Smooth muscle cell (in vitro differentiated cells): Measurements from ENCODE around the gene LRP1. TPM values are rescaled to one million over a fixed set of nuclear protein-coding genes. Genes with fewer than 3 reads are reported as not detected.

Experiments
- DNase-seq: peaks from one replicate; lab custom pipeline; 2025; ENCODE audit not compliant: unreplicated experiment; lab: John Stamatoyannopoulos, UW
- H2AFZ ChIP-seq: fragments of 200-600 bp; sonication (generic); 2 replicates; pipeline ENCODE4 v1.6.0; 2016; ENCODE audit warnings: antibody characterized with exemption, low read depth, mild to moderate bottlenecking
- H3F3A ChIP-seq: fragments of 200-600 bp; sonication (generic); 2 replicates; pipeline ENCODE4 v1.6.0; 2017; ENCODE audit warnings: antibody characterized with exemption, low read depth
- H3K27ac ChIP-seq: fragments of 200-600 bp; sonication (generic); 2 replicates; pipeline ENCODE4 v1.5.1; 2016; ENCODE audit warnings: low read depth, mild to moderate bottlenecking
- H3K27me3 ChIP-seq: fragments of 200-600 bp; sonication (generic); 2 replicates; pipeline ENCODE4 v1.6.1; 2016; ENCODE audit warnings: low read depth, mild to moderate bottlenecking
- H3K36me3 ChIP-seq: fragments of 200-600 bp; sonication (generic); 2 replicates; pipeline ENCODE4 v1.5.1; 2016; ENCODE audit warnings: low read depth
- H3K4me1 ChIP-seq: fragments of 200-600 bp; sonication (generic); 2 replicates; pipeline ENCODE4 v1.5.1; 2016; ENCODE audit warnings: low read depth
- H3K4me2 ChIP-seq: fragments of 200-600 bp; sonication (generic); 2 replicates; pipeline ENCODE4 v1.6.0; 2016; ENCODE audit warnings: mild to moderate bottlenecking
- H3K4me3 ChIP-seq: fragments of 200-600 bp; sonication (generic); 2 replicates; pipeline ENCODE4 v1.5.1; 2016; ENCODE audit warnings: mild to moderate bottlenecking
- H3K79me2 ChIP-seq: fragments of 200-600 bp; sonication (generic); 2 replicates; pipeline ENCODE4 v1.6.0; 2016; ENCODE audit warnings: low read depth, mild to moderate bottlenecking
- H3K9ac ChIP-seq: fragments of 200-600 bp; sonication (generic); 2 replicates; pipeline ENCODE4 v1.6.0; 2016; ENCODE audit warnings: low read depth
- H3K9me3 ChIP-seq: fragments of 200-600 bp; sonication (generic); replicated peaks from 2 replicates; pipeline ENCODE4 v1.5.1; 2016; ENCODE audit warnings: low read depth
- H4K20me1 ChIP-seq: fragments of 200-600 bp; sonication (generic); 2 replicates; pipeline ENCODE4 v1.6.0; 2016; ENCODE audit warnings: low read depth
- CTCF ChIP-seq: fragments of 200-600 bp; sonication (generic); IDR thresholded peaks from 2 replicates; pipeline ENCODE4 v1.5.1; 2017; ENCODE audit warnings: borderline replicate concordance, mild to moderate bottlenecking, antibody characterized with exemption; ENCODE audit not compliant: insufficient read depth, poor library complexity, severe bottlenecking
- WGBS: methylation state at CpG from one replicate; pipeline ENCODE4 v1.1.7; 2016; ENCODE audit warnings: low lambda C conversion rate; 5-methylcytosine and 5-hydroxymethylcytosine counted together
- polyA plus RNA-seq: library from polyadenylated mRNA; unstranded; fragments of >200 nt; fragmentation: Nextera tagmentation; extraction: Ambion mirVana; gene quantifications from 2 replicates; pipeline ENCODE4 v1.2.1, GENCODE V29; 2016
- total RNA-seq: library from RNA; depleted of rRNA; stranded (reverse); fragments of >200 nt; gene quantifications from 2 replicates; pipeline ENCODE4 v1.2.3, GENCODE V29; 2014

Gene LRP1
- total RNA-seq = 80.3 and 95.4 TPM in 2 replicates
- 75.3 and 83.1 TPM in 2 replicates for polyA plus RNA-seq

GRCh38 chr12:57127726-57128518 lies at the start of gene LRP1:
LRP1 (plus strand) TSS chr12:57128483; CDS start chr12:57128965, 482 bp downstream.
- Histone ChIP-seq H3K79me2 (peaks cover 47% of the 10 kb centered on the region), H3K4me1 (peaks cover 34% of the 10 kb centered on the region), H3F3A (peaks cover 13% of the 10 kb centered on the region), H2AFZ (peak within 1 kb of the TSS; percentile 96), H3K9me3 (no peaks in the 10 kb centered on the region), H3K9ac (peak within 1 kb of the TSS; percentile 91), H3K4me3 (peak within 1 kb of the TSS; percentile 97), H3K27me3 (no peaks in the 10 kb centered on the region), H4K20me1 (peaks cover 37% of the 10 kb centered on the region), H3K4me2 (peak within 1 kb of the TSS; percentile 100), H3K27ac (peak within 1 kb of the TSS; percentile 92), H3K36me3 (no peaks in the 10 kb centered on the region)
- DNase-seq = peak; percentile 95
- under 1% methylated on average over 18 of the region's 57 CpGs for whole genome bisulfite sequencing
- TF ChIP-seq CTCF = no peak

DNA sequence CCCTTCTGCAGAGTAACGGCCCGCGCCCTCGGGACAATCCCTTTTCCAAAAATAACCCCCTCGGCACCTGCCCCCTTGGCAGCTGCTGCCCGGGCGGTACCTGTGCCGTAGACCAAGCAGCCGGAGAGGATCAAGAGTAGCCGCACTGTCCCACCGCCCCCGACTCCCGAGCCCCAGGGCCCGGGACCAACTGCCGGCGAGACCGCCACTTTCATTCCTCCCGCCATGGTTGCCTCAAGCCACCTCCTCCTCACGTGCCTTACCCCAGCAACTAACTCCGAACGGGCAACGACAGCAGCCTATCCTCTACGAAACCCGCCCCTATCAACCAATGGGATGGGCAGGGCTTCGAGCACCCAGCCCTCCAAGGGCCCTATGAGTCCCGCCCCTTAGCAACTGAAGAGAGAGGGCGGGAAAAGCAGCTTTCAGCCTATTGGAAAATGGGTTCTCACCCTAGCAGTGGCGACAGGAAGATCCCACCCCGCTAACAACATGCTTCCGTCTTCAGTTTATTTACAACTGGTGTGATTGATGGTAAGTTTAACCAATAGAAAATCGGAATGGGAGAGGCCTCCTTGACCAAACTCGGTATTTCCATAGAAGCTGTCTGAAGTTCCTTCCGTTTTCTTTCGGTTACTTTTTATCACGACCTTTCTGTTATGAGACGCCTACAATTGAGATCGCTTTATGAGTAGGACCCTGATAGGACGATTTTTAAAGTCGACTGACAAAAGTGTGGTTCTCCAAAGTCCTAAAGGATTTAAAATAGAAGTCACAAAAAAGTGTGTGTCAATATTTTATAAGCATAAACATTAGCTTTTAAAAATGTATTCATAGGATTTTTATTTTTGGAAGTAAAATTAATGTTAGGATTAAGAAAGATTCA lies 49.5 kb upstream of the LRP1 start, which contains the start of gene NEMP1:
Gene NEMP1 (minus strand): TSS at position 273 of the 886 bp plus-strand sequence. CDS start 46 bp downstream, at position 227.
- DNase-seq = peak; percentile 77
- peaks cover 37% of the 10 kb centered on the region for H3K79me2 ChIP-seq
- H4K20me1 ChIP-seq = no peaks in the 10 kb centered on the region
- H3K4me1 ChIP-seq = peaks cover 12% of the 10 kb centered on the region
- peak within 1 kb of the TSS; percentile 82 for H2AFZ ChIP-seq
- H3F3A ChIP-seq = peaks cover 8% of the 10 kb centered on the region
- peak within 1 kb of the TSS; percentile 87 for H3K27ac ChIP-seq
- under 1% methylated on average over 38 of the region's 39 CpGs for WGBS
- peak within 1 kb of the TSS; percentile 70 for H3K4me3 ChIP-seq
- no peaks in the 10 kb centered on the region for H3K27me3 ChIP-seq
- H3K9ac ChIP-seq = peak within 1 kb of the TSS; percentile 87
- no peaks in the 10 kb centered on the region for H3K9me3 ChIP-seq
- H3K4me2 ChIP-seq = peak within 1 kb of the TSS; percentile 92
- H3K36me3 ChIP-seq = no peaks in the 10 kb centered on the region
- no peak for TF ChIP-seq CTCF

GRCh38 chr12:57079821-57080220 lies 48.5 kb upstream of the LRP1 start:
- Histone ChIP-seq H3K36me3 (no peaks in the 10 kb centered on the region), H3K9me3 (no peaks in the 10 kb centered on the region), H3K79me2 (peaks cover 28% of the 10 kb centered on the region), H3K27me3 (no peaks in the 10 kb centered on the region), H3F3A (peaks cover 14% of the 10 kb centered on the region), H2AFZ (no peak overlapping the region), H3K9ac (no peak overlapping the region), H4K20me1 (no peaks in the 10 kb centered on the region), H3K4me3 (no peak overlapping the region), H3K4me2 (peak overlapping the region; percentile 92), H3K4me1 (peaks cover 12% of the 10 kb centered on the region), H3K27ac (peak overlapping the region; percentile 87)
- TF ChIP-seq CTCF = no peak
- DNase-seq = no peak
- 9% methylated on average over 1 of the region's 1 CpG for WGBS
